ENCODE results near the gene HYAL4.
"Not testable (repeated sequence)": the region's sequence is repeated elsewhere in the genome, so short reads cannot be mapped to it uniquely, and the experiment has no call there.

Gene HYAL4

DNA sequence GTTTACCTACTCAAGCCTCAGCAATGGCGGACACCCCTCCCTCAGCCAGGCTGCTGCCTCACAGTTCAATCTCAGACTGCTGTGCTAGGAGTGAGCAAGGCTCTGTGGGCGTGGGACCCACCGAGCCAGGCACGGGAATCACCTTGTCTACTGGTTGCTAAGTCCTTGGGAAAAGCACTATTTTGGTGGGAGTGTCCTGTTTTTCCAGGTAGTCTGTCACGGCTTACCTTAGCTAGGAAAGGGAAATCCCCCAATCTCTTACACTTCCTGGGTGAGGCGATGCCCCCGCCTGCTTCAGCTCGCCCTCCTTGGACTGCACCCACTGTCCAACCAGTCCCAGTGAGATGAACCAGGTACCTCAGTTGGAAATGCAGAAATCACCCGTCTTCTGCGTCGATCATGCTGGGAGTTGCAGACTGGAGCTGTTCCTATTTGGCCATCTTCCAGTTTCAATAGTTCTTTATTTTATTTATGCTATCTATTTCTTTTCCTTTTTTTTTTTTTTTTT is at the start of gene HYAL4:
Gene HYAL4 (plus strand): TSS at position 458 of the 508 bp plus-strand sequence. CDS start 23,105 bp downstream, outside the sequence.
- no peak for DNase-seq

DNA sequence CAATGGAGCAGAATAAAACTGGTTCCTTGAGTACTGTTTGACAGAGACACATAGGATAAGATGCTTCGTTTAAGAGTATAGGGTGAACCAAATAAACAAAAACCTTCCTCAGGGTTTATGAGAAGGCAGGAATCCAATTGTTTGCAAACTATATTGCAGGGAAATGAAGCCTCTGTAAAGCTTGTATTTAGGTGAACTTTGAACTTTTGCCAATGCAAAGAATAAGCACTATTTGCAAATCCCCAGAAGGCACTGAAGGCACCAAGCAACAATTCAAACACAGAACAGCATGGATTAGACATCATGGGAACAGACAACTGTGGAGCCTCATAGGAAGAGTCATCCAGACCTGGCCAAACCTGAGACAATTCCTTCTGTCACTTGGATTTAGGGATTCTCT is 49.1 kb upstream of the HYAL4 start:
- no peak for DNase-seq

GRCh38 chr7:123796568-123796967 is 48.4 kb upstream of the HYAL4 start:
- DNase-seq, result no peak

DNA sequence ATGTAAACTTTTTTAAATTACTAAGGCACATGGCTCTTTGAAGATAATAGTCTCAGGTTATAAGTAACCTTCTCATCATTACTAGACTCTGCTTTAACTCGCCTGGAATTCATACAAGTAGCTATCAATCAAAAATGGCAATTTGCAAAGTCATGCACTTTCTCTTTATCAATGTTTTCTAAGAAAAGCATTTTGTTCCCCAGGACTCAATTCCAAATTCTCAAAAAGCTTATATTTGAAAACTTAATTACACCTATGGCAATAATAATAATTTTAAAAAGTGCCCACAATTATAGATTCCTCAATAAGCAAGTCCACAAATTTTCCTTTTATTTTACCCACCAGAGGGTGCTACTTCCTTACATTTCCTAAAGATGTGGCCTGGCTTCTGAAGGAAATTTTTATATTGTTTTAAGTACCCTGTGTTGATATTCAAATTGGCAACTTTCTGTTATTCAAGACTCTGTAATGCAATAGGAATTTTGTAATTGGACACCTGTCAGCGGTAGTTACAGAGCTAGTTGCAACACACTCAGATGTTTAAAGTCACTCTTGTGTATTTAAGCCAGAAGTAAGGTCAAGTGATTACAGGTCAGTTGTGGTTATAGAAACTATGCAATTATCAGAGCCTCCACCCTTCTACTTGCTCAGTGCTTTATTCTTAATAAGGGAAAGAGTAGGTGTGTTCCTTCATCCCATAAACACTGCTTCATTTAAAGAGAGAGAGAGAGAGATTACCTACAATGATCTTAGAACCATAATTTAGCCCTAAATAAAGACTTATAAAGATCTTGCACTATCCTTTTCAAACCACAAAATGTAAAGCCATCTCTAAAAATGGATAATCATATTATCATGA is 47.1 kb upstream of the HYAL4 start:
- peak; percentile 55 for DNase-seq

GRCh38 chr7:123798532-123799188 is 46.3 kb upstream of the HYAL4 start:
- DNase-seq, result no peak

DNA sequence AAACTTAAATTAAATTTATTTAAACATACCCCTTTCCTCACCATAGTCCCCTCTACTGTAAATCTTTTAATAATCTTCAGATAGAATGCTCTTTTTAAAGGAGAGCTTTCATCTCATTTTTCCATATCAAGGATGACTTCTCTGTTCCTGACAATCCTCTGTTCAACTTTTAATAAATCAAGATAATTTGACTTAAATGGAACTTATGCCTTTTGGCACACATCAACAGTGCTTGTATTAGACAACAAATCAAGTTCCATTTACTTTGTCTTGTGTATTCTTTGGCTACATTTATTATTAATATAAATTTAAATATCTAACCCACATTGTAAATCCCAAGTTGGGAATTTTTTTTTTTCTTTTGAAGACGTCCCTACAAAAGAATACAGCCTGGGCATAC is 42.7 kb upstream of the HYAL4 start:
- no peak for DNase-seq

- DNase-seq, result no peak
Observed at GRCh38 chr7:123805287-123805686, 39.7 kb upstream of the HYAL4 start.

DNA sequence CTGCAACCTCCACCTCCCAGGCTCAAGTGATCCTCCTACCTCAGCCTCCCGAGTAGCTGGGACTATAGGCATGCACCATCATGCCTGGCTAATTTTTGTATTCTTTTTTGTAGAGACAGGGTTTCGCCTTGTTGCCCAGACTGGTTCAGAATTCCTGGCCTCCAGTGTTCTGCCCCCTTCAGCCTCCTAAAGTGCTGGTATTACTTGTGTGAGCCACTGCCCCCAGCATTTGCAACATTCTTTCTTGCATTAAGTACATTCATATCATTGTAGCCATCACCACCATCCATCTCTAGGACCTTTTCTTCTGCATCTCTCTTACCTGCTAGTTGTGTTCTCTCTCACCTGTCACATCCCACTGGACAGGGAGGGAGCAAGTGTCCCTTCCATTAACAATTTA is 35.5 kb upstream of the HYAL4 start:
- no peak for DNase-seq

GRCh38 chr7:123811056-123811455 is 33.9 kb upstream of the HYAL4 start:
- peak; percentile 4 for DNase-seq

DNA sequence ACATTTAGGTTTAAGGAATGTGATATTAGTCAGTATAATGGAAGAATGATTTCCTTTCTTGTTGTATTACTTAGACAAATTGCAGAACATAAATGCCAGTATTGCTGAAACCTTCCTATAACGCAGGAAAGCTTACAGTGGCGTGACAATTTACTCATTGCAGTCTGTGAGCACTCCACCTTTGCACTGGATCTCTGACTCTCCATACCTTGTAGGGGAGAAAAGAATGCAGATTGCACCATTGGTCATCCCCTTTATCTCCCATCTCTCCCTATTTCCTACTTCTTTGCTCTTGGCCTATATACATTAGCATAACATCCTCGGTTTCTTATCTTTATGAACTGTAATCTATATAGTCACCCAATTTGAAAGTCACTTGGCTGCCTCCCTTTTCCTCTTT is 28.1 kb upstream of the HYAL4 start:
- DNase-seq, result no peak

- no peak for DNase-seq
Observed at GRCh38 chr7:123819001-123819400, 26.0 kb upstream of the HYAL4 start.

GRCh38 chr7:123819795-123820194 is 25.2 kb upstream of the HYAL4 start:
- DNase-seq, result not testable (repeated sequence)

- no peak for DNase-seq
Observed at GRCh38 chr7:123820864-123821263, 24.1 kb upstream of the HYAL4 start.

DNA sequence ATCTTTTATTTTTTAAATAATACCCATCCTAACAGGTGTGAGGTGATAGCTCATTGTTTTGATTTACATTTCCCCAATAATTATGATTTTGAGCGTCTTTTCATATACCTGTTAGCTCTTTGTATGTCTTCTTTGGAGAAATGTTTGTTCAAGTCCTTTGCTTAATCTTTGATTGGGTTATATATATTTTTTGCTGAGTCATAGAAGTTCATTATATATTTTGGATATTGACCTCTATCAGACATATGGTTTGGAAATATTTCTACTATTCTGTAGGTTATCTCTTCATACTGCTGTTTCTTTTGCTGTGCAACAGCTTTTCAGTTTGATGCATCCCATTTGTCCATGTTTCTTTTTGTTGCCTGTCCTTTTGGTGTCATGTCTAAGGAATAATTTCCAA is 23.6 kb upstream of the HYAL4 start:
- DNase-seq, result no peak

DNA sequence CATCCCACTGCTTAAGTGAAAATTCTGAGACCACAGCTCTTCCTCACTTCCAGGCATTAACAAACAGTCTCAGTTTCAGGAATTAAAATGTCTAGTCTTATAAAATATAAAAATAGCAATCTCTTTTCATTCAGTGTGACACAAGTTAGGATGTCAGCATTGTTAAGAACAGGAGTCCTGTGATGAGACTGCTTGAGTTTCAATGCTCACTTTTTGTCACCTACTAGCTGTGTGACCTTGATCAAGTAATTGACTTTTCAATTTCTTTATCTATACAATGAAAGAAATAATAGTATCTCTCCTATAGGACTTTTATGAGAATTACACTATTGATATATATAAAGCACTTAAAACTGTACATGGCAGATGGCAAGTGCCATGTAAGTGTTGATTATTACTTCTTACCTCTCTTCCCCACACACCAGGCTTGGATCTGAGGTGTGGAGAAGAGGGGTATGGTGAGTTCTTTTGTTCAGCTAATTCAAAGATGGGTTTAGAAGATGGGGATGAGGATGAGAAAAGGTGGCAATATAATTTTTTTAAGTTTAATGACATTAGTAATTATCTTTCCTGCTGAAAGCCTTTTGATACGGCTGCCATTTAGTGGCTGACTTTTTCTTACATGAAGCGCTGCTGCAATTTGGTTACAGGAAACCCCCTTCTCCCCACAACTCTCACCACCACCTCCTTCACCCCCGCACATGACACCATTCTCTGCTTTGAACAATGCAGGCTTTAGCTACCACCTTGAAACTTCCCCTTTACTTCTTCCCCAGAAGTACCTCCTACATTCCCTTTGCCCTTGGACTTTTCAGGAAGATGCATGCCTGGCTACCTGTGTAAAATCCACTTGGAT is 20.8 kb upstream of the HYAL4 start:
- DNase-seq, result no peak

DNA sequence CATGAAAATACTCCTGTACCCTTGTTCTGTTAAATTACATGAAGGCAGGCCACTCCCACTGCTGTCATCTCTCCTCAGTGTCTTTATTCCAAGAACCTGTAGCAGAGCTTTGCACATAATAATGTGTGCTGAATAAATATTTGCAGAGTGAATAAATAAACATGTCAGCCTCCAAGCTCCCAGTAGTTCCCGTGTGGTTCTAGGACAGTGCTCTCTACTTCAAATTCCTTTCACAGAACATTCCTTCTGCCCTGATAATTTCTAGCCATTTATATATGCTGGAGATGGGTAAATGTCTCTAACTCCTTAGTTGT is 20.3 kb upstream of the HYAL4 start:
- DNase-seq, result no peak

DNA sequence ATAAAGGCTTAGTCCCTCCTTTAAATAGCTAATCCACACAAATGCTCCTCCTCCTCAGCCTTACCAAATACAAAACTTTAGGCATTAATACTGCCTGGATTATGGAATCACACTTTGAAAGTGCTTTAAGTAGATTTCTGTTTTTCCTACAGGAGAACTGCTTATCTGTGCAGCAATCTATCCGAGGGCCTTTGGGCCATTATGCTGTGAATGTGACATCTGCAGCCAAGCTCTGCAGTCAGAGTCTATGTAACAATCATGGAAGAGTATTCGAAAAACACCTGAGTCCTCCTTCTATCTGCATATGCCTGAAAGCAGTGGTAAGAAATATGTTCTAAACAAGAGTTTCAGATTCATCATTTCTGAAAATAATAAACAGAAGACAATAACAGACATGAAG is 16.2 kb upstream of the HYAL4 start:
- DNase-seq, result no peak

DNA sequence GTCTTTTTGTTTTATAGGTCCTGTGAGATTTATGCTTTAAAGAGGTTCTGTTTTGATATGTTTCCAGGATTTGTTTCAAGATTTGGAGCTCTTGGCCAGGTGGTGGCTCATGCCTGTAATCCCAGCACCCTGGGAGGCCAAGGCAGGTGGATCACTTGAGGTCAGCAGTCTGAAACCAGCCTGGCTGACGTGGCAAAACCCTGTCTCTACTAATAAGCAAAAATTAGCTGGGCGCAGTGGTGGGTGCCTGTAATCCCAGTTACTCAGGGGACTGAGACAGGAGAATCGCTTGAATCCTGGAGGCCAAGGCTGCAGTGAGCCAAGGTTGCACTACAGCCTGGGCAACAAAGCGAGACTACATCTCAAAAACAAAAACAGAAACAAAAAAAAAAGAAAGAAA is 8.3 kb upstream of the HYAL4 start:
- DNase-seq, result no peak

DNA sequence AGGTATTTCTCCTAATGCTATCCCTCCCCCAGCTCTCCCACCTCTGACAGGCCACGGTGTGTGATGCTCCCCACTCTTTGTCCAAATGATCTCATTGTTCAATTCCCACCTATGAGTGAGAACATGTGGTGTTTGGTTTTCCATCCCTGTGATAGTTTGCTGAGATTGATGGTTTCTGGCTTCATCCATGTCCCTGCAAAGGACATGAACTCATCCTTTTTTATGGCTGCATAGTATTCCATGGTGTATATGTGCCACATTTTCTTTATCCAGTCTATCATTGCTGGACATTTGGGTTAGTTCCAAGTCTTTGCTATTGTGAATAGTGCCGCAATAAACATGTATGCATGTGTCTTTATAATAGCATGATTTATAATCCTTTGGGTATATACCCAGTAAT is 5.9 kb upstream of the HYAL4 start:
- not testable (repeated sequence) for DNase-seq

- not testable (repeated sequence) for DNase-seq
Observed at GRCh38 chr7:123844142-123844541, 827 bp upstream of the HYAL4 start.

GRCh38 chr7:123845823-123846216 is 851 bp downstream of the HYAL4 start:
- DNase-seq, result no peak

DNA sequence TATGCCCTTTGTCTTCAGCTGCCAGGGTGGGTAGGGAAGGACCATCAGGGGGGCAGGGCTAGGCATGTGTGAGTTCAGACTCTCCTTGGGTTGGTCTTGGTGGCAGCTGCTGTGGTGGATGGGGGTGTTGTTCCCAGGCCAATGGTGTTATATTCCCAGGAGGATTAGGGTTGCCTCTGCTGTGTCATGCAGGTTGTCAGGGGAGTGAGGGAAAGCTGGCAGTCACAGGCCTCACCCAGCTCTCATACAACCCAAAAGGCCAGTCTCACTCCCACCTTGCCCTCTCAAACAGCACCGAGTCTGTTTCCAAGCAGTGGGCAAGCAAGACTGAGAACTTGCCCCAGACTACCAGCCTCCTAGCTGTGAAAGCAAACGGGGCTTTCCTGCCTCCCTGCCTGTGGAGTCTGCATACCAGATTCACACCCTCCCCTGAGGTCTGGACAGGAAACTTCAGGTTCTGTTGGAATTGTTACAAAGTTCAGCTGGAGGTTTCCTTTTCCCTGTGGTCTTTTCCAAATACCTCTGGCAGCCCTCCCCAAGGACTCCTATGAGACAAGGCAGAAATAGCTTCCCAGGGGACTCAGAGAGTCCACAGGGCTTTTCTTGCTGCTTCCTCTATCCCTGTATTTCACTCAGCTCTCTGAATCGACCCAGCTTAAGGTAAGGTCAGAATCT is 1.4 kb downstream of the HYAL4 start:
- peak; percentile 2 for DNase-seq

DNA sequence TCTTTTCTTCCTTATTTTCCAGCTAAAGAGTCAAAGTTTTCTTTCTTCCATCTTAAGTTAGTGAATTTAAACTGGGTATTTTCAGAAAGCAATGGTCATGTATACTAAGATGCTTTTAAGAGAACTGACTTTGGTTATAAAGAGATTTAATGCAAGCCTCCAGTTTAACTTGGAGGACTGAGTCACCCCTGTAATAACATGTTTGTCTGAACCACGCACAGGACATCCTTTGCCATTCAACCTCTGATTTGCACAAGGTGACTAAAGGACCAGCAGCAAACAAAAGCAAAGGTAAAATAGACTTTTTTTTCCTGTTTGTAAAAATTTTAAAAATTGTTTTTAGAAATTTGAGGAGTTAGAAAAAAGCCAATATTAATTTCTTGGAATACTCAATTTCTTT is 2.9 kb downstream of the HYAL4 start:
- DNase-seq, result no peak
